IMR-90 (cell line): ENCODE results near the gene MIER3. TPM values are rescaled to one million over a fixed set of nuclear protein-coding genes. Genes with fewer than 3 reads are reported as not detected.

Experiments used
- ATAC-seq: fragments of 200-7000 bp; cut with Tn5 transposase; 2 replicates; pipeline ENCODE4 v1.9.1; 2020; ENCODE audit warnings: low read depth, mild to moderate bottlenecking, moderate library complexity
- BruUV-seq: library from RNA; stranded (reverse); fragments of 400-500 nt; replicated peaks from 2 replicates; lab custom pipeline; 2021; lab: Mats Ljungman, UMichigan
- CTCF ChIA-PET: fragments of 300-600 bp; formaldehyde crosslinking; extraction: SDS; loops from one replicate; lab custom pipeline; 2021; ENCODE audit warnings: antibody characterized with exemption; lab: Yijun Ruan, JAX
- POLR2A ChIA-PET: fragments of 300-600 bp; sonication (Branson Sonifier 250); formaldehyde crosslinking; loops from one replicate; lab custom pipeline; 2022; ENCODE audit warnings: antibody characterized with exemption; ENCODE audit not compliant: unreplicated experiment; lab: Charles Lee
- DNase-seq: peaks from one replicate; pipeline ENCODE4 v3.0.0; 2013
- H2AFZ ChIP-seq: replicated peaks from 2 replicates; pipeline ENCODE3; 2013; ENCODE audit warnings: low read length, mild to moderate bottlenecking; ENCODE audit not compliant: poor library complexity
- H2AK5ac ChIP-seq: 2 replicates; pipeline ENCODE4 v1.6.1; 2013; ENCODE audit warnings: low read depth, low read length, inconsistent platforms
- H2AK9ac ChIP-seq: replicated peaks from 2 replicates; pipeline ENCODE3; 2013; ENCODE audit warnings: mild to moderate bottlenecking, low read depth, low read length, moderate library complexity; ENCODE audit not compliant: poor library complexity
- H2BK120ac ChIP-seq: 2 replicates; pipeline ENCODE4 v1.6.1; 2013; ENCODE audit warnings: low read depth, low read length, inconsistent platforms
- H2BK15ac ChIP-seq: 3 replicates; pipeline ENCODE4 v1.6.1; 2013; ENCODE audit warnings: low read depth, low read length, inconsistent platforms
- H2BK20ac ChIP-seq: 2 replicates; pipeline ENCODE4 v1.6.1; 2013; ENCODE audit warnings: low read depth, mild to moderate bottlenecking, inconsistent platforms, low read length, moderate library complexity
- H2BK5ac ChIP-seq: 2 replicates; pipeline ENCODE4 v1.6.1; 2013; ENCODE audit warnings: mild to moderate bottlenecking, low read depth, low read length, inconsistent platforms; ENCODE audit not compliant: poor library complexity, severe bottlenecking
- H3K14ac ChIP-seq: replicated peaks from 2 replicates; pipeline ENCODE4 v1.6.1; 2013; ENCODE audit warnings: low read depth, low read length, inconsistent platforms
- H3K18ac ChIP-seq: 2 replicates; pipeline ENCODE4 v1.6.1; 2013; ENCODE audit warnings: low read depth, low read length, control low read depth
- H3K23ac ChIP-seq: 2 replicates; pipeline ENCODE4 v1.6.1; 2013; ENCODE audit warnings: low read depth, low read length, inconsistent platforms
- H3K27ac ChIP-seq: 2 replicates; pipeline ENCODE4 v1.5.1; 2013; ENCODE audit warnings: mild to moderate bottlenecking, control low read depth, low read length; ENCODE audit not compliant: insufficient read depth
- H3K27me3 ChIP-seq: 2 replicates; pipeline ENCODE4 v1.6.1; 2013; ENCODE audit warnings: low read length; ENCODE audit not compliant: control insufficient read depth, insufficient read depth
- H3K36me3 ChIP-seq: 2 replicates; pipeline ENCODE4 v1.6.1; 2013; ENCODE audit warnings: low read length, mixed read lengths; ENCODE audit not compliant: control insufficient read depth, insufficient read depth
- H3K4ac ChIP-seq: 2 replicates; pipeline ENCODE4 v1.6.1; 2013; ENCODE audit warnings: low read depth, low read length, inconsistent platforms
- H3K4me1 ChIP-seq: 2 replicates; pipeline ENCODE4 v1.6.1; 2013; ENCODE audit warnings: low read length, mixed read lengths; ENCODE audit not compliant: control insufficient read depth, insufficient read depth
- H3K4me2 ChIP-seq: 2 replicates; pipeline ENCODE4 v1.6.1; 2013; ENCODE audit warnings: low read depth, mild to moderate bottlenecking, control low read depth, low read length, moderate library complexity
- H3K4me3 ChIP-seq: 2 replicates; pipeline ENCODE4 v1.5.1; 2013; ENCODE audit warnings: low read depth, mild to moderate bottlenecking, control low read depth, low read length, moderate library complexity; ENCODE audit not compliant: insufficient read depth
- H3K56ac ChIP-seq: 2 replicates; pipeline ENCODE4 v1.6.1; 2013; ENCODE audit warnings: low read length, inconsistent platforms; ENCODE audit not compliant: insufficient read depth; ENCODE audit errors: extremely low read depth
- H3K79me1 ChIP-seq, 2 experiments: 2 replicates each; pipeline ENCODE4 v1.6.1; 2013; ENCODE audit warnings: low read length in 2 of 2, inconsistent platforms in 1 of 2, low read depth in 1 of 2
- H3K9ac ChIP-seq: 2 replicates; pipeline ENCODE4 v1.6.1; 2013; ENCODE audit warnings: low read depth, low read length, control low read depth
- H3K9me1 ChIP-seq: 2 replicates; pipeline ENCODE4 v1.6.1; 2013; ENCODE audit warnings: low read length, inconsistent platforms; ENCODE audit not compliant: insufficient read depth
- H3K9me3 ChIP-seq: 2 replicates; pipeline ENCODE4 v1.6.1; 2013; ENCODE audit warnings: low read length; ENCODE audit not compliant: control insufficient read depth, insufficient read depth
- H4K20me1 ChIP-seq: 2 replicates; pipeline ENCODE4 v1.6.1; 2013; ENCODE audit warnings: low read length, inconsistent platforms; ENCODE audit not compliant: insufficient read depth
- H4K5ac ChIP-seq: 2 replicates; pipeline ENCODE4 v1.6.1; 2013; ENCODE audit warnings: mild to moderate bottlenecking, low read depth, low read length, control low read depth
- H4K8ac ChIP-seq, 2 experiments: 2 replicates each; pipeline ENCODE4 v1.6.1; 2013; ENCODE audit warnings: low read depth in 2 of 2, low read length in 2 of 2, control low read depth in 1 of 2, inconsistent platforms in 1 of 2
- H4K91ac ChIP-seq: 2 replicates; pipeline ENCODE4 v1.6.1; 2013; ENCODE audit warnings: low read depth, low read length, inconsistent platforms; ENCODE audit not compliant: insufficient read depth
- BHLHE40 ChIP-seq: fragments of 150-350 bp; IDR thresholded peaks from 2 replicates; pipeline ENCODE4 v1.6.1; 2016; ENCODE audit warnings: mild to moderate bottlenecking, low read depth, low read length
- CEBPB ChIP-seq: IDR thresholded peaks from 2 replicates; pipeline ENCODE4 v1.6.1; 2012; ENCODE audit warnings: low read depth, low read length, improper control_type of control experiment
- FOS ChIP-seq: fragments of 150-350 bp; IDR thresholded peaks from 2 replicates; pipeline ENCODE4 v1.6.1; 2016; ENCODE audit warnings: low read depth, low read length
- MAFK ChIP-seq: IDR thresholded peaks from 2 replicates; pipeline ENCODE4 v1.6.1; 2012; ENCODE audit warnings: low read depth, low read length, improper control_type of control experiment
- MAZ ChIP-seq: IDR thresholded peaks from 2 replicates; pipeline ENCODE4 v1.6.1; 2012; ENCODE audit warnings: low read depth, mild to moderate bottlenecking, low read length, improper control_type of control experiment, moderate library complexity, borderline replicate concordance
- MXI1 ChIP-seq: IDR thresholded peaks from 2 replicates; pipeline ENCODE4 v1.6.1; 2012; ENCODE audit warnings: low read depth, mild to moderate bottlenecking, low read length, moderate library complexity, borderline replicate concordance
- NFE2L2 ChIP-seq: fragments of 150-350 bp; IDR thresholded peaks from 2 replicates; pipeline ENCODE4 v1.6.1; 2016; ENCODE audit warnings: low read depth, mild to moderate bottlenecking, low read length
- POLR2A ChIP-seq: IDR thresholded peaks from 2 replicates; pipeline ENCODE4 v1.6.1; 2012; ENCODE audit warnings: mild to moderate bottlenecking, low read depth, low read length
- RAD21 ChIP-seq: IDR thresholded peaks from 2 replicates; pipeline ENCODE4 v1.6.1; 2012; ENCODE audit warnings: low read length, improper control_type of control experiment
- RFX5 ChIP-seq: IDR thresholded peaks from 2 replicates; pipeline ENCODE4 v1.8.0; 2012; ENCODE audit warnings: low read depth, mild to moderate bottlenecking, low read length, moderate library complexity
- SMC3 ChIP-seq: fragments of 150-350 bp; IDR thresholded peaks from 2 replicates; pipeline ENCODE4 v1.6.1; 2016; ENCODE audit warnings: low read depth, mild to moderate bottlenecking, antibody characterized with exemption, low read length, moderate library complexity
- USF2 ChIP-seq: fragments of 150-350 bp; IDR thresholded peaks from 2 replicates; pipeline ENCODE4 v1.6.1; 2017; ENCODE audit warnings: mild to moderate bottlenecking, antibody characterized with exemption, low read length, low read depth
- WGBS, 2 experiments: methylation state at CpG; one replicate each; pipeline versions ENCODE4 v1.1.5 to v1.1.7; 2013; ENCODE audit warnings: missing lambda C conversion rate in 2 of 2; ENCODE audit not compliant: insufficient read length in 1 of 2; ENCODE audit errors: extremely low coverage in 2 of 2; 5-methylcytosine and 5-hydroxymethylcytosine counted together
- dilution Hi-C: fragments of 300-500 bp; cut with HindIII; formaldehyde crosslinking; loops from one replicate; pipeline ENCODE4 v1.14.3; 2018; ENCODE audit warnings: low sequenced_read_pairs; ENCODE audit not compliant: unreplicated experiment
- in situ Hi-C: fragments of 300-500 bp; cut with MboI; formaldehyde crosslinking; loops from 3 replicates; pipeline ENCODE4 v1.14.3; 2019; ENCODE audit warnings: low sequenced_read_pairs, inconsistent platforms, mixed read lengths
- intact Hi-C: fragments of 100-400 bp; cut with micrococcal nuclease; formaldehyde crosslinking; loops from 2 replicates; pipeline ENCODE4 v1.10.0; 2022
- polyA plus RNA-seq, 3 experiments: library from polyadenylated mRNA; depleted of rRNA; stranded (reverse); fragments of >200 nt; gene quantifications; 2 replicates each; pipeline ENCODE4 v1.2.3, GENCODE V29; 2012; ENCODE audit warnings: low replicate concordance in 1 of 3
- total RNA-seq: library from RNA; depleted of rRNA; stranded (reverse); fragments of >200 nt; gene quantifications from 2 replicates; pipeline ENCODE4 v1.2.3, GENCODE V29; 2012
- TF ChIP-seq, protein P1 (sequence below): fragments of 150-350 bp; IDR thresholded peaks from 2 replicates; pipeline ENCODE4 v1.6.1; 2016; ENCODE audit warnings: low read depth, mild to moderate bottlenecking, low read length, moderate library complexity, borderline replicate concordance
- TF ChIP-seq, protein P2 (sequence below): conservative IDR thresholded peaks from 2 replicates; pipeline ENCODE4 v1.5.1; 2012; ENCODE audit warnings: mild to moderate bottlenecking, low read depth, low read length, improper control_type of control experiment

The MIER3 gene
- total and polyA plus RNA-seq, 2 of the 4 experiments (the other 2 are of a cell fraction): 6.4 to 22.9 TPM

GRCh38 chr5:56918054-56918453 lies 33.9 kb downstream of the MIER3 start:
- Histone ChIP-seq H3K56ac (no peak overlapping the region), H3K14ac (no peak overlapping the region), H4K8ac (no peak overlapping the region), H2AK5ac (no peak overlapping the region), H2BK5ac (no peak overlapping the region), H3K4ac (no peak overlapping the region), H3K27me3 (no peaks in the 10 kb centered on the region), H4K20me1 (no peaks in the 10 kb centered on the region), H3K4me2 (no peak overlapping the region), H4K5ac (no peak overlapping the region), H2AK9ac (no peak overlapping the region), H3K4me1 (no peaks in the 10 kb centered on the region), H3K23ac (no peak overlapping the region), H3K27ac (no peak overlapping the region), H3K9me3 (no peaks in the 10 kb centered on the region), H2BK20ac (no peak overlapping the region), H3K9me1 (no peaks in the 10 kb centered on the region), H3K79me1 (peaks cover 6 to 7% of the 10 kb centered on the region in 2 experiments; a peak in 2 of 4 replicates), H3K4me3 (no peak overlapping the region), H3K9ac (no peak overlapping the region), H4K91ac (no peak overlapping the region), H2BK120ac (no peak overlapping the region), H2AFZ (no peak overlapping the region), H3K18ac (no peak overlapping the region), H2BK15ac (no peak overlapping the region), H3K36me3 (peaks cover 8% of the 10 kb centered on the region)
- BruUV-seq: no TSS peak
- ATAC-seq: no peak; the same call in 1 of the 2 replicates
- no peak for DNase-seq
- TF ChIP-seq FOS (no peak), MXI1 (no peak), CEBPB (no peak), POLR2A (no peak), RFX5 (no peak), MAFK (no peak), BHLHE40 (no peak), USF2 (no peak), SMC3 (no peak), RAD21 (no peak), NFE2L2 (no peak), MAZ (no peak)
- TF ChIP-seq, protein P1, sequence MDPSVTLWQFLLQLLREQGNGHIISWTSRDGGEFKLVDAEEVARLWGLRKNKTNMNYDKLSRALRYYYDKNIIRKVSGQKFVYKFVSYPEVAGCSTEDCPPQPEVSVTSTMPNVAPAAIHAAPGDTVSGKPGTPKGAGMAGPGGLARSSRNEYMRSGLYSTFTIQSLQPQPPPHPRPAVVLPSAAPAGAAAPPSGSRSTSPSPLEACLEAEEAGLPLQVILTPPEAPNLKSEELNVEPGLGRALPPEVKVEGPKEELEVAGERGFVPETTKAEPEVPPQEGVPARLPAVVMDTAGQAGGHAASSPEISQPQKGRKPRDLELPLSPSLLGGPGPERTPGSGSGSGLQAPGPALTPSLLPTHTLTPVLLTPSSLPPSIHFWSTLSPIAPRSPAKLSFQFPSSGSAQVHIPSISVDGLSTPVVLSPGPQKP: no peak
- TF ChIP-seq, protein P2, sequence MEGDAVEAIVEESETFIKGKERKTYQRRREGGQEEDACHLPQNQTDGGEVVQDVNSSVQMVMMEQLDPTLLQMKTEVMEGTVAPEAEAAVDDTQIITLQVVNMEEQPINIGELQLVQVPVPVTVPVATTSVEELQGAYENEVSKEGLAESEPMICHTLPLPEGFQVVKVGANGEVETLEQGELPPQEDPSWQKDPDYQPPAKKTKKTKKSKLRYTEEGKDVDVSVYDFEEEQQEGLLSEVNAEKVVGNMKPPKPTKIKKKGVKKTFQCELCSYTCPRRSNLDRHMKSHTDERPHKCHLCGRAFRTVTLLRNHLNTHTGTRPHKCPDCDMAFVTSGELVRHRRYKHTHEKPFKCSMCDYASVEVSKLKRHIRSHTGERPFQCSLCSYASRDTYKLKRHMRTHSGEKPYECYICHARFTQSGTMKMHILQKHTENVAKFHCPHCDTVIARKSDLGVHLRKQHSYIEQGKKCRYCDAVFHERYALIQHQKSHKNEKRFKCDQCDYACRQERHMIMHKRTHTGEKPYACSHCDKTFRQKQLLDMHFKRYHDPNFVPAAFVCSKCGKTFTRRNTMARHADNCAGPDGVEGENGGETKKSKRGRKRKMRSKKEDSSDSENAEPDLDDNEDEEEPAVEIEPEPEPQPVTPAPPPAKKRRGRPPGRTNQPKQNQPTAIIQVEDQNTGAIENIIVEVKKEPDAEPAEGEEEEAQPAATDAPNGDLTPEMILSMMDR: no peak
- intact Hi-C loops: no loop called here
- ChIA-PET CTCF (no interaction called here), POLR2A (no interaction called here)
- in situ Hi-C loops: loop anchor here (25.0 kb wide), 1 partner anchor 1544 kb away; the partner anchor contains the start of gene PLK2
- dilution Hi-C loops: no loop called here
- WGBS, 2 experiments: 100% methylated on average over 1 of the region's 2 CpGs; no CpG with 5 or more reads in 1 of the 2 experiments
